Jurkat, Clone E6-1 (cell line): ENCODE data around the gene ABHD15. TPM values are rescaled to one million over a fixed set of nuclear protein-coding genes. Genes with fewer than 3 reads are reported as not detected.

Experiments
- DNase-seq: peaks from one replicate; pipeline ENCODE4 v3.0.0-alpha.2; 2011; ENCODE audit warnings: low read depth, low spot score
- H3K4me3 ChIP-seq: 2 replicates; pipeline ENCODE4 v1.5.1; 2011; ENCODE audit warnings: mild to moderate bottlenecking, low read length, control low read depth, moderate library complexity
- polyA plus RNA-seq: library from polyadenylated mRNA; unstranded; fragments of >200 nt; gene quantifications from one replicate; pipeline ENCODE4 v1.2.1, GENCODE V29; 2012; ENCODE audit warnings: missing spikeins; ENCODE audit not compliant: insufficient read length, insufficient read depth

Gene ABHD15
- 7.6 TPM for polyA plus RNA-seq

GRCh38 chr17:29566473-29567303 lies at the start of gene ABHD15:
Gene ABHD15, minus strand, starts transcription at chr17:29567037. Its CDS starts 71 bp downstream, at chr17:29566966.
- peak within 1 kb of the TSS; percentile 83 for H3K4me3 ChIP-seq
- DNase-seq, result no peak

DNA sequence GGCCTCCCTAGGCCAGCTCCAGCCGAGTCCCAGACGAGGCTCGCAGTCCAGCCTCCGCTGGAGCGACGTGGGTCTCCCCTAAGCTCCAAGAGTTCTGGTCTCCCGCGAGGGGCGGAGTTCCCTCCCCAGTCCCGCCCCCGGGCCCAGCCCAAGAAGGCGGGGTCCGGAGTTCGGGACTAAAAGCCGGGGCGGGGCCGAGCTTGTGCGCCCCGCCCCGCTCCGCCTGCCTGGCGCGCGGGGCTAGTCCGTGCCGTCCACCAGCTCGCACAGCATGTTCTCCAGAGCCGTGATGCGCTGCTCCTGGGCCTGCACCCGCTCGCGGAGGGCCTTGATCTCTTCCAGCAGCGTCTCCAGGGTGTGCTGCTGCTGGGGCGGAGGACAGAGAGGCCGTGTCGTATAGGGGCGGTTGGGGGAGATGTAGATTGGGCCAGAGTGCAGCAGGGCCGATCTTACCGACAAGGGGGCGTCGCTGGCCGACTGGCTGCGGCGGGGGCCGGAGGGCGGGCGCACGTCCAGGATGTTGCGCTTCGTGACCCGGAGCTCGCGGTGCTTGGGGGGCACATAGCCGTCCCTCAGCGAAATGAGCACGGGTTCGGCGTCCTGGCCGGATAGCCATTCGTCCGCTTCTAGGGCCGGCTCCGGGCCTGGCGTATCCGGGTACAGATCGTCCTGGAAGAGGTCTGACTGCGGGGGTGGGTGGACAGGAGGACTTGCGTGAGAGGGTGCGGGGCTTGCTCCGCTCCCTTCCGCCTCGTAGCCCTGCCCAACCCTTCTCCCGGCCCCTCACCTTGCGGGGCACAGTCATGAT lies 48.9 kb upstream of the ABHD15 start:
- H3K4me3 ChIP-seq, result peak overlapping the region; percentile 9; the same call in 1 of the 2 replicates
- DNase-seq, result peak; percentile 39

DNA sequence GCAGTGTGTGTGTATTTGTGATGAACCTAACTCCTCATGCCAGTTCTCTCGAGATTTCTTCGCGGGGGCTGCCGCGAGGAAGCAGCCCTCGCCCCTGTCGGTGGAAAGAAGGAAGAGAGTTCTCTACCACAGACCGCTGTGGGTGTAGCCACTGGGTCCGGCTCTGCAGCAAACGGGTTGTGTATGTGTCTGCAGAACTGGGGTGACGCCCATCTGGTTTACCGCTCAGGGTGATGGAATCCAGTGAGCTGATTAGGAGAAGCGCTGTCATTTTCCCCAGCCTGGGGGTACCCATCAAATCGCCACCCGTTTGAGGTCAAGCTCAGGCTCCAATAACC lies 48.2 kb upstream of the ABHD15 start:
- DNase-seq, result no peak
- no peak overlapping the region for H3K4me3 ChIP-seq

DNA sequence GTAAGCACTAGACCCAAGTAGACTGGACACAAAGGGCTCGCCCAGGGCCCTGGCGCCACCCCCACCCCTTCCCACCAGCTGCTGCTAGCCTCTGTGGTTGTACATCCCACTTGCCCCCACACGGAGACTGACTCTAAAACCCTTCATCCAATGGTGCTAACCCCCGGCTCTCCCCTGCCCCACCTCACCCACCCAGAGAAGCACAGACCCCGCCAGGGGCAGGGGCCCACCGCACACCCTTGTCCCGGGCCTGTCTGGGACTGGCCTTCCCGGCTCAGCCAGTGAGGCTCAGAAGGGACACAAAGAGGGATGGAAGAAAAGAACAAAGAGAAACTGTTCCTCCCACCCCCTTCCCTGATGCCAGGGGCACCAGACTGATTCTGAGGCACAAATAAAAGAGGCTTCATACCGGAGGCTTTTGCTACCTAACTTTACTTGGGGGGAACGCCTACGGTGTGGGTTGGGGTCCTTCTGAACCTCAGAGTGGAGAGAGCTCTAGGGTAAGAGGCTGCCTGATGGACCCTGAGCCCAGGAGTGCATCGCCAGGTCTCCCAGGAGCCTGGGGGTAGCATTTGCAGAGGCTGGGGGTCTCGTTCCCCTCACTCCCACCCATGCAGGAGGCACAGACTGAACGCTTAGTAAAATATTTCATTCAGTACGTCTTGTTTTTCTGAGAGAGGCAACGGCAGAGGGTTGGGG lies 47.7 kb upstream of the ABHD15 start:
- H3K4me3 ChIP-seq, result no peak overlapping the region
- no peak for DNase-seq

DNA sequence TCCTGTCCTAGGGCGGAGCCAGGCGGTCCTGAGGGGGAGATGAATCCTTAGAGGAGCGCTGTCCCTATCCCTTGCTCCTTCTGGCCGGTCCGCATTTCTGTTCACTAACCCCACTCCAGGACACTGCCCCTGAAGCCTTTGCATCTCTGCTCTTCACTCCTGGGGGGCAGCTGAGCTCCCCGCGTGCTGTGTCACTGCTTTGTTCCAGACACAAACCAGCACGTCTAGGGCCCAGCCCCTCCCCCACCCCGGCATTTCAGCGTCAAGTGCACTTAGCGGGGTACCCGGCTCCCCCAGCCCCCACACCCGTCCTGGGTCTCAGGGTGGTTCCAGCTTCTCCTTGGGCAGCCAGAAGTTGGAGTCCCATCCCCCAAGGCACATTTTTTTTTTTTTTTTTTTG lies 47.0 kb upstream of the ABHD15 start:
- DNase-seq, result no peak
- no peak overlapping the region for H3K4me3 ChIP-seq

DNA sequence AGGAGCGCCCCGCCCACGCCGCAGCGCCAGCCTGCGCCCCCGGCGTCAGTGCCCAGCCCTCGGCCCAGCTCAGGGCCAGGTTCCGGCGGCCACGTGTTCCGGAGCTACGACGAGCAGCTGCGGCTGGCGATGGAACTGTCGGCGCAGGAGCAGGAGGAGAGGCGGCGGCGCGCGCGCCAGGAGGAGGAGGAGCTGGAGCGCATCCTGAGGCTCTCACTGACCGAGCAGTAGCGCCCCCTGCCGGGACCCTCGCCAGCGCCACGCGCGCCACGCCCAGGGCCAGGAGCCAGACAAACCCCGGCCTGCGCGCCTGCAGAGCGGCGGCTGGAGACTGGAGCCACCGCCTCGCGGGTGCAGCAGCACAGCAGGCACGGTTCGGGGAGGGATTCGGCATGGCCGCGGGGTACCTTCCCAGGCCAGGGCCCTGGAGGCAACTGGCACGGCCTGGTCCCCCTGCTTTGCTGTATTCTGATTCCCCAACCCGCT lies 46.6 kb upstream of the ABHD15 start:
- no peak for DNase-seq

GRCh38 chr17:29612404-29613280 lies 45.8 kb upstream of the ABHD15 start:
- no peak for DNase-seq
- H3K4me3 ChIP-seq, result no peak overlapping the region

More for the DNA sequence above, 46.6 kb upstream of the ABHD15 start:
- no peak overlapping the region for H3K4me3 ChIP-seq

GRCh38 chr17:29612094-29612403 lies 45.2 kb upstream of the ABHD15 start:
- DNase-seq, result no peak
- no peak overlapping the region for H3K4me3 ChIP-seq

GRCh38 chr17:29611351-29612093 lies 44.7 kb upstream of the ABHD15 start:
- H3K4me3 ChIP-seq, result no peak overlapping the region
- no peak for DNase-seq

- H3K4me3 ChIP-seq, result no peak overlapping the region
- no peak for DNase-seq
Observed at GRCh38 chr17:29610395-29610794, 43.6 kb upstream of the ABHD15 start.

DNA sequence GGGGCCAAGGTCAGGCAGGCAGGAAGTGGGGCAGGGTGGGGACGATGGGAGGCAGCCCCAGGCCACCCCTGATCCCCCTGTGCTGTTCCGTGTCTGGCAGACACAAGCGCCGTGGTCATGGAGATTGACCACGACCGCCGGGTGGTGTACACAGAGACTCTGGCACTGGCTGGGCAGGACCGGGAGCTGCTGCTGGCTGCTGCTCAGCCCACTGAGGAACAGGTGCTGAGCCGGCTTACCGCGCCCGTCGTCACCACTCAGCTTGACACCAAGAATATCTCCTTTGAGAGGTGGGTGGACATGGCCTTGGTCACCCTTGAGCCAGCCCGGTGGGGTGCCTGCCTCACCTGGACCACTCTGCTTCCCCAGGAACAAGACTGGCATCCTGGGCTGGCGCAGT lies 42.1 kb upstream of the ABHD15 start:
- no peak overlapping the region for H3K4me3 ChIP-seq
- no peak for DNase-seq

GRCh38 chr17:29607557-29608195 lies 40.8 kb upstream of the ABHD15 start:
- DNase-seq, result no peak
- no peak overlapping the region for H3K4me3 ChIP-seq

GRCh38 chr17:29603109-29603674 lies 36.4 kb upstream of the ABHD15 start:
- no peak overlapping the region for H3K4me3 ChIP-seq
- DNase-seq, result no peak

DNA sequence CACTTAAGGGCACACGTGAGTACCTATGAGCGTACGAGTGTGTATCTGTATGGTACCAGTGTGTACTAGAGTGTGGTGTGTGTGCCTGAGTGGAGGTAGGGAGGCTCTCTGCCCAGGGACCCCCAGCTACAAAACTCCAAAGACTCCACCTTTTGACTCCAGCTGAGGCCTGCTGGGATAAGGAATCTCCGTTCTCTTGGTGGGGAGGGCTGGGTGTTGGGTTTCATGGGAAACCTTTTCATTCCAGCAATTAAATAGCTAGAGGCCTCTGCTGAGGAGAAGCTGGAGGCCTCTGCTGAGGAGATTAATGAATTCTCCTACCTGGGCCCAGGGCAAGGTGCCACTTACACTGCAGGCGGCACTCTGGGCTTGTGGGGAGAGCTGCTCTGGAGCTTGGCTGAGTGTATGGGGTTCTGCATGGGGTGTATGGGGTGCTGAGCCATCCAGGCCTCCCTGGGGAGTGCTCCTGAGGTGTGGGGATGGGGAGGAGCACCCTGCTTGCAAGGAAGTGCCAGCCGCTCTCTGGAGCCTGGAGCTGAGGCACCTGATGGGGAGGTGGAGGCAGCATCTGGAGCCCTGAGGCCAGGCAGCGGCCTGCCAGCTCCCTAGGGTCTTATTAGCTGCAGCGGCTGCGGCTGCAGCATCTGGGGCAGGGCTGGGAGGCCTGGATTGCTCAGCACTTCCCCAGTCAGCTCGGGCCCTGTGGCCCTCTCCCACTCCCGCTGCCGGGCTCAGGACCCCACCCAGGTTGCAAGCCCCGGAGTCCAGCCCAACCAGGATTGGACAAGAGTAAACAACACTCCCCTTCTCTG lies 30.7 kb upstream of the ABHD15 start:
- no peak overlapping the region for H3K4me3 ChIP-seq
- DNase-seq, result no peak

GRCh38 chr17:29596811-29597210 lies 30.0 kb upstream of the ABHD15 start:
- DNase-seq, result no peak
- no peak overlapping the region for H3K4me3 ChIP-seq

DNA sequence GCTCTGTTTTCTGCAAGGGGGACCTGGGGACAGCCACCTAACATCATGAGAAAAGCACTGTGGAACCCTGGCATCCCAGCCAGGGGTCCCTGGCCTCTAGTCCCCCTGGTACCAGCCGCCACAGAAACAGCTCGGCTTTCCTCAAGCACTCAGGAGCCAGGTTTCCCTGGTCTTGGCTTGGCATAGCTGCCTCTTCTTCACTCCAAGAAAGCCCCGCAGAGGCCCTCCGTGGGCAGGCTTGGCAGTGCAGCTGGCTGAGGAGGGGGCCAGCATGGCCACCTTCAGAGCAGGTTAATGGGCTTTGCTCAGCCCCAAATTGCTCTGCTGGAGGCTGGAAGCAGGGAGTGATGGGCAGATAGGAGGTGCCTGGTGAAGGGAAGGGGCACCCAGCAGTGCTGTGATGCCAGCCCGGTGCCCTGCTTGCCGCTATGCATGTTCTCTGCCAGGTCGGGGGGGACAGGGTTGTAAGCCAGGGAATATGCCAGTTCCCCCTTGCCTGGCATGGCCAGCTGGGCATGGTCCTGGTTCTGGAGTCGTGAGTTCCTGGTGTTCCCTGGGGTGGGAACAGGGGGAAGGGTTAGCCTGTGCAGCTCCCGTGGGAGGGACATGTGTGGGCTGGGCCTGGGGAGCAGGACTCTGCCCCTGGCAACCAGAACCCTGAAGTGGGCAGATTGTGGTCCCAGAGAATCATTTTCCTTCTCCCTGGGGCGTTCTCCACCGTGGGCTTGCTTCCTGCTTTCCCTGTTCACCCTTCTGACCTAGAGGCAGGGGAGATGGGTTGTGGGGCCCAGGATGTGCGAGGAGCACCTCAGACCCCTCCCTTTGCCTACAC lies 29.3 kb upstream of the ABHD15 start:
- no peak overlapping the region for H3K4me3 ChIP-seq
- DNase-seq, result no peak
